Osteoblast (primary cell): ENCODE results near the gene FAM53C. TPM values are rescaled to one million over a fixed set of nuclear protein-coding genes. Genes with fewer than 3 reads are reported as not detected.
A peak's percentile ranks its signal among the peaks of the same experiment; 100 is the strongest.

Experiments used
- DNase-seq: peaks from one replicate; pipeline ENCODE4 v3.0.0; 2011; ENCODE audit warnings: low spot score, mixed read lengths; ENCODE audit not compliant: insufficient read length; ENCODE audit errors: missing footprints
- H2AFZ ChIP-seq: 2 replicates; pipeline ENCODE4 v1.6.0; 2011; ENCODE audit warnings: mild to moderate bottlenecking, low read length
- H3K27ac ChIP-seq: 2 replicates; pipeline ENCODE4 v1.5.1; 2011; ENCODE audit warnings: mild to moderate bottlenecking, low read depth, low read length, moderate library complexity
- H3K27me3 ChIP-seq: 2 replicates; pipeline ENCODE4 v1.6.0; 2012; ENCODE audit warnings: mild to moderate bottlenecking, control low read depth, inconsistent platforms, low read length, moderate library complexity; ENCODE audit not compliant: insufficient read depth
- H3K36me3 ChIP-seq: 2 replicates; pipeline ENCODE4 v1.5.1; 2011; ENCODE audit warnings: mild to moderate bottlenecking, low read length, control low read depth, moderate library complexity; ENCODE audit not compliant: insufficient read depth
- H3K4me1 ChIP-seq: 2 replicates; pipeline ENCODE4 v1.5.1; 2011; ENCODE audit warnings: mild to moderate bottlenecking, low read length, control low read depth, moderate library complexity; ENCODE audit not compliant: insufficient read depth
- H3K4me2 ChIP-seq: 2 replicates; pipeline ENCODE4 v1.6.0; 2011; ENCODE audit warnings: mild to moderate bottlenecking, low read length; ENCODE audit not compliant: insufficient read depth
- H3K4me3 ChIP-seq: fragments of 200-600 bp; sonication (generic); 3 replicates; pipeline ENCODE4 v1.5.1; 2012; ENCODE audit warnings: mild to moderate bottlenecking, low read length, inconsistent platforms; ENCODE audit not compliant: insufficient read depth
- H3K79me2 ChIP-seq: 2 replicates; pipeline ENCODE4 v1.6.0; 2012; ENCODE audit warnings: mild to moderate bottlenecking, low read length, control low read depth, inconsistent platforms; ENCODE audit not compliant: insufficient read depth
- H3K9me3 ChIP-seq: 2 replicates; pipeline ENCODE4 v1.5.1; 2011; ENCODE audit warnings: low read depth, low read length, control low read depth
- H4K20me1 ChIP-seq: 2 replicates; pipeline ENCODE4 v1.6.0; 2012; ENCODE audit warnings: mild to moderate bottlenecking, low read length, control low read depth; ENCODE audit not compliant: insufficient read depth
- CTCF ChIP-seq: IDR thresholded peaks from 2 replicates; pipeline ENCODE4 v1.5.1; 2011; ENCODE audit warnings: mild to moderate bottlenecking, low read depth, low read length, moderate library complexity; ENCODE audit errors: extremely low read depth
- total RNA-seq: library from RNA; depleted of rRNA; stranded (reverse); fragments of >200 nt; gene quantifications from 2 replicates; pipeline ENCODE4 v1.2.3, GENCODE V29; 2012

The FAM53C gene
- total RNA-seq, 1 donor, result 43.8 TPM

- Histone ChIP-seq H3K4me2 (peak within 1 kb of the TSS; percentile 99), H3K79me2 (peaks cover 6% of the 10 kb centered on the region), H2AFZ (peak within 1 kb of the TSS; percentile 100), H3K27me3 (no peaks in the 10 kb centered on the region), H3K36me3 (no peaks in the 10 kb centered on the region), H3K4me3 (peak within 1 kb of the TSS; percentile 91), H4K20me1 (no peaks in the 10 kb centered on the region), H3K9me3 (no peaks in the 10 kb centered on the region), H3K27ac (peak within 1 kb of the TSS; percentile 68), H3K4me1 (peaks cover 11% of the 10 kb centered on the region)
- peak; percentile 98 for DNase-seq
- TF ChIP-seq CTCF, result no peak
Measured at GRCh38 chr5:138331449-138332368, 6.4 kb upstream of the FAM53C start, which contains the start of gene CDC25C. TSS of gene CDC25C (minus strand) at chr5:138331804. CDS start at chr5:138331180, 624 bp downstream.

GRCh38 chr5:138334867-138335447, 3.1 kb upstream of the FAM53C start:
- H3K27me3 ChIP-seq, result no peaks in the 10 kb centered on the region
- no peak for TF ChIP-seq CTCF
- no peak overlapping the region for H3K27ac ChIP-seq
- H3K9me3 ChIP-seq, result no peaks in the 10 kb centered on the region
- no peak overlapping the region for H3K4me2 ChIP-seq
- DNase-seq, result no peak
- H2AFZ ChIP-seq, result no peak overlapping the region
- no peaks in the 10 kb centered on the region for H3K36me3 ChIP-seq
- peaks cover 26% of the 10 kb centered on the region for H3K79me2 ChIP-seq
- peaks cover 15% of the 10 kb centered on the region for H4K20me1 ChIP-seq
- H3K4me1 ChIP-seq, result peaks cover 25% of the 10 kb centered on the region
- no peak overlapping the region for H3K4me3 ChIP-seq

GRCh38 chr5:138336952-138337684, 948 bp upstream of the FAM53C start:
- Histone ChIP-seq H3K4me2 (peak overlapping the region; percentile 99), H3K36me3 (peaks cover 17% of the 10 kb centered on the region), H3K27ac (peak overlapping the region; percentile 100), H4K20me1 (peaks cover 34% of the 10 kb centered on the region), H2AFZ (peak overlapping the region; percentile 99), H3K4me3 (peak overlapping the region; percentile 88), H3K4me1 (peaks cover 16% of the 10 kb centered on the region), H3K79me2 (peaks cover 43% of the 10 kb centered on the region), H3K9me3 (no peaks in the 10 kb centered on the region), H3K27me3 (no peaks in the 10 kb centered on the region)
- peak; percentile 91 for DNase-seq
- no peak for TF ChIP-seq CTCF
